Activated CD8-positive, alpha-beta memory T cell treated with anti-CD3 and anti-CD28 coated beads, Interleukin-2, amount 50 U/mL, for 24 hours (primary cell): ENCODE data around the gene GOLGA5.
"Not testable (repeated sequence)": the region's sequence is repeated elsewhere in the genome, so short reads cannot be mapped to it uniquely, and the experiment has no call there.

Experiments
- DNase-seq: peaks from one replicate; pipeline ENCODE4 v3.0.0-alpha.2; 2020; ENCODE audit errors: extremely low read depth

The GOLGA5 gene

GRCh38 chr14:92793709-92794546, at the start of gene GOLGA5:
GOLGA5 (plus strand) TSS chr14:92794305; CDS start chr14:92797438, 3,133 bp downstream.
- peak; percentile 90 for DNase-seq

GRCh38 chr14:92747701-92748258, 46.3 kb upstream of the GOLGA5 start:
- no peak for DNase-seq

GRCh38 chr14:92748259-92749016, 45.7 kb upstream of the GOLGA5 start, which contains the start of gene LGMN:
LGMN (minus strand) TSS chr14:92748627; CDS start chr14:92732786, 15,841 bp downstream.
- DNase-seq, result peak; percentile 44

GRCh38 chr14:92750222-92750728, 43.8 kb upstream of the GOLGA5 start:
- DNase-seq, result not testable (repeated sequence)

GRCh38 chr14:92750994-92751400, 43.1 kb upstream of the GOLGA5 start:
- no peak for DNase-seq

GRCh38 chr14:92751819-92752218, 42.3 kb upstream of the GOLGA5 start:
- DNase-seq, result no peak

GRCh38 chr14:92753250-92753649, 40.9 kb upstream of the GOLGA5 start:
- no peak for DNase-seq

- DNase-seq, result no peak
Observed at GRCh38 chr14:92754966-92755365, 39.1 kb upstream of the GOLGA5 start.

GRCh38 chr14:92755495-92755894, 38.6 kb upstream of the GOLGA5 start:
- no peak for DNase-seq

GRCh38 chr14:92756446-92756845, 37.7 kb upstream of the GOLGA5 start:
- DNase-seq, result no peak

- DNase-seq, result no peak
Observed at GRCh38 chr14:92759300-92759678, 34.8 kb upstream of the GOLGA5 start.

GRCh38 chr14:92759679-92760523, 34.2 kb upstream of the GOLGA5 start:
- no peak for DNase-seq

- DNase-seq, result no peak
Observed at GRCh38 chr14:92760524-92760805, 33.6 kb upstream of the GOLGA5 start.

GRCh38 chr14:92763666-92764631, 30.2 kb upstream of the GOLGA5 start:
- DNase-seq, result not testable (repeated sequence)

GRCh38 chr14:92768236-92768635, 25.9 kb upstream of the GOLGA5 start:
- DNase-seq, result not testable (repeated sequence)

GRCh38 chr14:92768795-92769194, 25.3 kb upstream of the GOLGA5 start:
- DNase-seq, result no peak

GRCh38 chr14:92770484-92770883, 23.6 kb upstream of the GOLGA5 start:
- DNase-seq, result no peak

- DNase-seq, result no peak
Observed at GRCh38 chr14:92774572-92774971, 19.5 kb upstream of the GOLGA5 start.

- not testable (repeated sequence) for DNase-seq
Observed at GRCh38 chr14:92775292-92775691, 18.8 kb upstream of the GOLGA5 start.

- not testable (repeated sequence) for DNase-seq
Observed at GRCh38 chr14:92778868-92779565, 15.1 kb upstream of the GOLGA5 start.
